Measurements from ENCODE around the gene A2M.
A peak's percentile ranks its signal among the peaks of the same experiment; 100 is the strongest.

The A2M gene

DNA sequence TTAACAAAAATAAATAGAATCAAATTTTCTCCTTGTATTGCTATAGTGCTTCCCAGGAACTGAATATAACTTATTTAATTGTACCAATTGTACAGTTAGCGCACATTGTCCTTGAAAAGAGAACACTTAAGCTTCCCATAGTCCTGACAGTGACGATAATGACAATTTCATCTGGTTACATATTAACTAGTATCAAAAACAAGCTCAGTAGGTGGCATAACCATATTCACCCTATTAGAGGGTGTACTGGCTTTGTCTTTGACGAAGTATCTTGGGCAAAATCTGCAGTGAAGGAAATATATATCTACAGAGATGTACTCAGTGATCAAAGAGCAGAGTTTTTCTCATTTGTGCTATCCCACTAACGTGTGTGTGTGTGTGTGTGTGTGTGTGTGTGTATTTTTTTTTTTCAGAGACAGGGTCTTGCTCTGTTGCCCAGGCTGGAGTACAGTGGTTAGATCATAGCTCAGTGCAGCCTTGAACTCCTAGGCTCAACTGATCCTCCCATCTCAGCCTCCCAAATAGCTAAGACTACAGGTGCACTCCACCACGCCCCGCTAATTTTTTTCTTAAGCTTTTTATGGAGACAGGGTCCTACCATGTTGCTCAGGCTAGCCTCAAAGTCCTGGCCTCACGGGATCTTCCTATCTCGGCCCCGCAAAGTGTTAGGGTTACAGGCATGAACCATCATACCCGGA lies 4.9 kb upstream of the A2M start:
- DNase-seq (ENCODE audit: low spot score): no peak

DNA sequence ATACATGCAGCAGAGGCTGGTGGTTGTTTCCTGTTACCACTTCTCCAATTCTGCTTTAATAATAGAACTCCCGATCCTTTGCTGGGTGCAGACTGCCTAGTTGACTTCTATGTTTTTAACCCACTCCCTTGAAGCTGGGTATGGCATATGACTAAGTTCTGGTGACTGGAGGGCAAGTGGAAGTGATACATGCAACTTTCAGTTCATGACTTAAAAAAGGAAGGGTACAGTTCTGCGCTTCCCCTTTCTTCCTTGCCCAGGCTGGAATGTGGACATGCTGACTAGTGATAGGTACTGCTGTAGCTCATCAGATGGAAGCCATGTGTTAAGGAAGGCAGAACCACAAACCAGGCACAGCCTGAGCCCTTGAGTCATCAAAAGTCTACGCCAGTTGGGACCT lies 2.4 kb upstream of the A2M start:
- DNase-seq (ENCODE audit: low spot score): peak; percentile 19

DNA sequence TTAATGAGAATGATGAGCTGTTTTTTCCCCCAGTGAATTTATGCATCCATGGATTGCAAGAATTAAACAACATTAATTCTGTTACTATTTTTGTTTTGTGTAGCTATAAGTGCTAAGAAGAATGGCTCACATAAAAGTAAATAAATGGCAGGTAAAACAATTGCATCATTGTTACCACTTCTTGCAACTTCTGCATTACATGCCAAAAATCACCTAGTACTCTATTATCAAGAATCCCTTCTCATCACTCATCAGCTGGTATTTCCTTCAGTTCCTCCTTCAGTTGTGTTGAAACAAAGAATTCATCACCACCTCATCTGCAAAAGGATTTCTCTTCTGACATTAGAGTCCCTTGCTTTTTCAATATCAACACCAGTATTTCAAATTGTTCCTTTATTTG lies 773 bp downstream of the A2M start:
- no peak for DNase-seq (ENCODE audit: low spot score)

DNA sequence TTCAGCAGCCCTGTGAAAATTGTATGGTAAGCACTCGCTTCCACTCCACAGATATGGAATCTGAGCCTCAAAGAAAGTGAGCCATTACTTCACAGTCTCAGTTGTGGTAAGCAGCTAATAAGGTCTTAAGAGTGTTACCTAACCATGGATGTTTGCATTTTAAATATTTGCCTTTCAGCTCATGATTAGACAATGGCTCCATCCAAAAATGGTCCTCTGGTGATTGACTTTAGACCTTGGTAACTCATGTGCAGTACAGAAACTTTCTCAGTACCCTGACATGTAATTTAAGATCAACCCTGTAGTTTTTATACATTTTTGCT lies 1.8 kb downstream of the A2M start:
- no peak for DNase-seq (ENCODE audit: low spot score)

DNA sequence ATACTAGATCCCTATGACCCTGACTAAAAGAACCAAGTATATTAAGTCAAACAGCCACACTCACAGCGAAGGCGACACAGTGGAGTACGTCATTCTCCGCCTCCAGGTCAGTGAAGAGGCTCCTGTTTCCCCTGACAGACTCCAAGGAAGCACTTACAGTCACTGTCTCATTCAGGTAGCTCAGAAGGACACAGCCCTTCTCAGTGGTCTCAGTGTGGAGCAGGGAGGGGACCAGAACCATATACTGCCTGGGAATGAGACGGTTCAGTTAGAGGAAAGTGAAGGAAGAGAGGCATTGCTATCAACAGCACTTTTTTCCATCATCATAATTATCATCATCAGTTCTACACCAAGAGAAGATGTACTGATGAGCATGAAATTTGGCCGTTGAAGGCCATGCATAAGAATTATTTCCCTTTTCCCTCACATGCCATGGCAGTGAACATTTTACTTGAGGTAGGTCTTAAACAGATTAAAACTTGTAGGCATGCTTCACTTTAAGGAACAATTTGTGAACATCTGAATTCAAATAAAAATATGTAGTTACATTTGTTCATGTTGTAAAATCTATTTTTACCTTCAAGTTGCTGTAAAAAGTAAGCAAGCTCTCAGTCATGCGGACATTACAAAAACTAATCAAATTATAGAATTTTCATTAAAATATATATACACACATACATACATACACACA lies 2.3 kb downstream of the A2M start:
- DNase-seq (ENCODE audit: low spot score): no peak

DNA sequence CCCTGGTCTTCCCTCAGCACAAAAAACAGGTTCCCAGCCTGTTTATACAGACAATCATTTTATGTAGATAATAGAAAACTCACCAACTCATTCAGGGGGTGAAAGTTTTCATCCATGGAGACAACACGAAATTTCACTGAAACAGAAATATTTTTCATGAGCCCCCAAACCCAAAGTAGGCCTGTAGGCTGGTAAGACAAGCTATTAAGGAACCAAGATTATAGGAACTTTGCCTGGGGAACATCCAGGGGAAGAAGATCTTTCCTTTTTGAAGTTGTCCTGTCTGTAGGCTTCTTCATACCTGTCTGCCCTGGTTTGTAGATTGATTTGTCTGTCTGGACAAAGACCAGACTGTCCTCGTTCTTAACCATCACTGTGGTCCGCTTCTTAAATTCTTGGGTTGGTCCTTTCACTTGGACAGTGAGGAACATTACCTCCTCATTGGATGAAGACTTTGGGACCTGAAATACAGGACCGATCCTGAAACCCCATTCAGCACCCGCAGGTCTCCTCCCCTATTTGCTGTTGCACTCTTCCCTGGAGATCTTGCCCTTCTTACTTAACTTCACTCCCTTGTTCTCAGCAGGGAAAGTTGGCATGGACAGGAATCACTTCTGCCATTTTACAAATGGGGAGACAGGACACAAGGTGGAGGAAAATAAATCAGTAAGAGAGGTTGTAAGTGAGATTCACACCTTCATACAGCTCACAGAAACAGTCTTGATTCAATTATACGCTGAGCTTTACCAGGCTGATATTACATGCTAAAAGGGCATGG lies 3.5 kb downstream of the A2M start:
- no peak for DNase-seq (ENCODE audit: low spot score)

DNA sequence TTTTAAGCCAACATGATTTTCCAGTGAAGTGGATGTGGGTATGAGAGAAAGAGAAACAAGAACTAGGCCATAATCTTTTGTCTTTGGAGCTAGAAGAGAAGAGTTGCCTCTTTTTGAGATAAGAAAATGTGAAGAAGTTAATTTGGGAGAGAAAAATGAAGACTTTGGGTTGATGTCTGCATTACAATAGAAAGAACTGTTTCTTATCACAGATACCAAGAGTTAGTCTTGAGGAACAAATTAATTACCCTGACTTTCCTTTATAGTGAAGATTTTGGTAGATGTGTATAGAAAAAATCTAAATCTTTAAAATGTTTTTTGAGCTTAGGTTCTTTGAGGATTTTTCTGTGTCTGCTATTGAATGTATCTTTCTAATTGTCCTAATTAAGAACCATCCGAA lies 4.2 kb downstream of the A2M start:
- DNase-seq (ENCODE audit: low spot score): no peak

DNA sequence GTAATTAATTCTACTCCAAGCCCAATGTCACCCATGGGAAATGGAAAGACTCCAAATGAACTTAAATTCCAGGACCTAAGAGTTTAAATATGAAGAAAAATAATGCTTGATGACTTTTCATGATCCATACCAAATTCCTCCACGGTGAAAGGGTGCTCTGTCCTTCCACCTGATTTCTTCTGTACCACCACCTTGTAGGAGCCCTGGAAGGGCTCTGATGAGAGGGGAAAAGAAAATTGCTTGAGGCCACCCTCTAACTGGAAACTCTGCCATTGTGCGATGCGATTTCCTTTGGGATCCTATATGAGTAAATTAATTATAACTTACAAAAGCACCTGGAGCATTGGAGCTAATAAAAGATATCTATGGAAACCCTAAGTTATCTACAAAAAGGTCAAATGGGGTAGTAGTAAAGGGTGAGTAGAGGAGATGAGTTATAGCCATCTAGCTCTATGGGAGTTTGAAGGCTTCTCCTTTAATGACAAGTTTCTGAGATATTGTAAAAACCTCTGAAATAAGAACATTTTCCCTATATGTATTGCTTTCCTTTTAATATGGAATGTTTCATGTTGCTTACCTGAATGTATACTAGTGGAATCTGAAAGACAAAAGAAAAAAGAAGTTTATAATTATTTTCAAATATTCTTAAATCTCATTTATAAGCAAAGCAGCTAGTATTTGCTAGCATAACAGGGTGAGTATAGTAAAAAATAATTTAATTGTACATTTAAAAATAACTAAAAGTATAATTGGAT lies 5.8 kb downstream of the A2M start:
- no peak for DNase-seq (ENCODE audit: low spot score)

DNA sequence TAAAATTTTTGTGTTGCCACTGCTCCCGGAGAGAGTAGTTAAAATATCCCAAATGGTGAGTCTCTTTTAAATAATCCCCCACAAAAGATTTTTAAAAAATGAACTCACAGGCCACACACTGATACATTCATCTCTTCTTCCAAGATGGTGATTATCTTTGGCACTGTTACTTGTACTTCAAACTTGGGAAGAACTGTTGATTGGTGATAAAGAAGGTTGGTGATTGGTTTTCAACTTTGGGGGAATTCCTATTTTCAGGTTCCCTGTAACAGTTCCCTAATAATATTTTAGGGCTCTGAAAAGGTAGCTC lies 6.6 kb downstream of the A2M start:
- no peak for DNase-seq (ENCODE audit: low spot score)

DNA sequence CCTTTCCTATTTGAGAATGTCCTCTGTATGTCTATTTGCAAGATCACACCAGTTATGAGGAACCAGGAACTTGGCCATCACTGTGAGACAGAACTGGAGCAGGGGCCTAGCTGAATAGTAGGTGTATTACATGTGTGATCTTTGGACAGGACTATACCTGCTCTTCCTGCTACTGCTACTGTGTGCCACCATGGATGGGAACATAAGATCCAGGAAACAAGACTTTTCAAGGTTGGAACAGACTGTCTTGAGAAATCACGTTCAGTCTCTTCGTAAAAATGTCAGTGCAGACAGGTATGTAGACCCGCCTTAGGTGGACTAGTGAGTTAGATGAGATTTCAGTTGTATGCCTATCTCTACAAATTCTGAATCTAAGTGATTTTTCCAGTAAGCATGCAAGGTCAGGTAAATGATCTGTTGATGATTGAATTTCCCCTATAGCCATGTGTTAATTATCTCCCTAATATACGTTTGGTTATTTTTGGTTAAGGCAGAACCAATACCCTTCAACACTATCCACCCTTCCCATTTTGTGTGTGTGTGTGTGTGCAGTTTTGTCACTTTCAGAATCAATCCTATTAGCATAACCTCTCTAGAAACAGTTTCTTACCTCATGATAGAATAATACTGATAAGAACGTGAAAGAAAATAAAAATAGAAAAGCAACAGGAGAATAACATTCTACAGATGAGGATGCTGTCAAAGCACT lies 7.1 kb downstream of the A2M start:
- DNase-seq (ENCODE audit: low spot score): no peak

DNA sequence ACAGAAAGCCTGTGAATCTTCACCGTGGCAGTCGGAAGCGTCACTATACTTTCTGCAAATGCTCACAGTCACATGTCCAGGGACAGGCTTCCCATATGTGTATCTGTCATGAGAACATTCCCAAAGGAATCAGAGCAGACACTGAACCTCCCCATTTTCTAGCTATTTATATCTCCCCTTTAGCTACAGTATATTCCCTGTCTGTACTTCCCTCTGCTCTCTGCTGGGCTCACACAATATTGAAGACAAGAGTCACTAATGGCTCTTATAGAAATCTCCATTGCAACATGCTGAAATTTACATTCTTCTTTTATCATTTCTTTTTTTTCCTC lies 8.2 kb downstream of the A2M start:
- DNase-seq (ENCODE audit: low spot score): no peak

DNA sequence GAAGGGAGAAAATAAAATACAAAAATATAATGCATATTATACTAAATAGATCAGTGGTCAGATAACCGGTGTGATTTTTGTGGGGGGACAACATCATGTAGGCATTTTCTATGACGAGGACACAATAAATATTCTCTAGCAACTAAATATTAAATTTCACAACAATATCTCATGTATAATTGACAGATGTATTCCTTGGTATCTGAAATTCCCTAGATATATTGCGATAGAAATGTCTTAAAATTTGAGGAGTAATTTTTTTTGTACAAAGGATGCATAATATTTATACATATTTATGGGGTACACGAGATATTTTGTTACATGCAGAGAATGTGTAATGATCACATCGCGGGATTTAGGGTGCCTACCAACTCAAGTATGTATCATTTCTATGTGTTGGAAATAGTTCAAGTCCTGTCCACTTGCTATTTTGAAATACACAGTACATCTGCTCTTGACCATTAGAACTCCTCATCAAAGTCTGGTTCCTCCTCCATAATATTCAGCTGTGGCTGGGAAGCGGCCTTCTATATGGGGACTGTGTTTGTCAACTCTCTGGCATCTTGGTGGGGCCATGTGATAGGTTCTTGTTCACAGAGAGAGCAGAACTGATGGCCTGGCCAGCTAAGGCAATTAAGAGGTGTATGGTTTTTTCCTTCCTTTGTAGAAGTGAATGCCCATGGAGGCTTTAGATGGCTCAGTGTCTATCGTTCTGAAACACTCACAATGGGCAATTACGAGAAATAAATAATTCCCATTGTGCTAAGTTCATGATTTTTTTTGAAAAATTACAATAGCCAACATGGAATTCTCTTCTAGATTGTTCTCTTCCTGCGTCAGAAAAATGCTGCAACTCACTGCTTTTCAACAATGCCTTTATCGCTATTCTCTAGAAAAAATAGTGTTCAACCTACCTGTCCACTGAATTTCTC lies 8.8 kb downstream of the A2M start:
- DNase-seq (ENCODE audit: low spot score): no peak

DNA sequence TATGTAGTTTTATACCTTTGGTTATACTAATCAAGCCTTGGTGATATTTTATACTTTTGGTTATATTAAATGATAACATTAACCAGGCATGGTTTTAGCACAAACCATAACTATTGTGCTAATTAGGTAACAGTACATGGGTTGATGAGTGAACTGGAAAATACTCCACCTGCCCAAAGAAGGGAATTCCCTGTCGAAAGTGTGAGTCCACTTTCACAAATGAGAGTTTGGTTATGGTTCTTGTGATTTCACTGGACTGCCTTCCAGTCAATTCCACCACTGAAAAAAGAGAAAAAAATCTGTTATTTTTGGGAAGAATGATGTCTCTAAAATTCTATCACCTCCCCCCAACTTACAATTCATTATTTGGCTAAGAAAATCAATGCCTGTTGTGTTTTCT lies 9.7 kb downstream of the A2M start:
- DNase-seq (ENCODE audit: low spot score): no peak

DNA sequence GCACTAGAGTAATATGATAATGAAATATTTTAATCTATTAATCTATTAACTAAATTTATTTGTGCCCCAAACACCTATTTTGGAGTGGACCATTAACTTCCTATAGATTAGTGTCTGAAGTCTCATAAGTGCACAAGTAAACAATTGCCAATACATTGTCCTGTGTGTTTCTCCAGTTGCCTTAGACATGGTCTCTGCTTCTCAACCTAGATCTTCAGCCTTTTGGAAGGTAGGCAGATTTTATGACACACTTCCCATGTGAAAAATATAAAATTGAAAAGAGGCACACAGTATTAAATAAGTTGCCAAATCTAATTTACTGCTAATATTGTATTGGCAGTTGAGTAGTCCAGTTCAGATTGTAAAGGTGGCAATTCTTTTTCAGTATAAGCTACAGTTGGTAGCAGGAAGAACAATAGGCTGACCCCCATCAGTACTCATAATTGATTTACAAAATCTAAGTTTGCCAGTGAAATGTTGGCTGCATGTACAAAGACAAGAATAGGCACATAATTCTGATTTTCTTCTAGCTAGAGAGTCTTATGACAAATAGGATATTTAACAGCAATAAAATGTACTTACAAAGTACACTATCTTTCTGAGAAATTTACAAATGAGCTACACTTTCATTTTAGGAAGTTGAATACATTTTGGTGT lies 10.8 kb downstream of the A2M start:
- DNase-seq (ENCODE audit: low spot score): no peak

DNA sequence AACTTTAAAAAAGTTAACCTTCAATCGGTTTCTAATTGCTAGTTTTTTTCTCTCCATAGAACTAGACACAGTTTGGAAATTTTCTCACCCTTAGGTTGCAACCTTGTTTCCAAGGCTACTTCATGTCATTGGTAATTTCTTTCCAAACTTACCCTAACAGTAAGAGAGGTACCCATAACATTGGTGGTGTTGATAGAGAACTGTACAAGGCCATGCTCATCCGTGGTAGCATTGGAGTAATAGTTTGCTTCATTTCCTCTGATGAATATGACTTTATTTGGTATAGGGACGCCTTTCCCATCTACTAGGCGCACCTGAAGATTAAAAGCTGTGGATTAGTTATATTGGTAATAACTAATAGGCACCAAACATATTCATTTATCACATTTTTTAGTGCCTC lies 11.6 kb downstream of the A2M start:
- DNase-seq (ENCODE audit: low spot score): no peak

DNA sequence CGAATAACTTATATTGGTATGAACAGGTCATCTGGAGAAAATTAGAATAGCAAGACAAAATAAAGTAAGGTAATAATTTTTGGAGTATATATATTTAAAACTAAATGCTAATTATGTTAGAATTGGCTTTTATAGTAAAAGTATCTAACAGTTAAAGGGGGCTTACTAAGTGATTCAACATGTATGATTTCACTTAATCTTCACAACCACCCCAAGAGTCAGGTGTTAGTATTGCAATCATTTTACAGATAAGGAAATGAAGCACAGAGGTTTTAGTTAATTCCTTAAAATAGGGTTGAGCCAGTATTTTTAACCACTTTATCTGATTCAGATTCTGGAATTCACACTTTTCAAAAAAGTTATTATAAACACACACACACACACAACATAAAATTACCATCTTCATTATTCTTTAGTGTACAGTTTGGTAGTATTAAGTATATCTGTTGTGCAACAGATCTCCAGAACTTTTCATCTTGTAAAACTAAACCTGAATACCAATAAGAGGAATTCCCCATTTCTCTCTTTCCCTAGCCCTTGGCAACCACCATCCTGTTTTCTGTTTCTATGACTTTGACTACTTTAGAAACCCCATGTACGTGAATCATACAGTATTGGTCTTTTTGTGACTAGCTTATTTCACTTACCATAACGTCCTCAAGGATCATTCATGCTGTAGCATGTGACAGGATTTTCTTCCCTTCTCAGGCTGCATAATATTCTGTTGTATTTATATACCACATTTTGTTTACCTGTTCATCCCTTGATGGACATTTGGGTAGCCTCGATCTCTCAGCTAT lies 12.5 kb downstream of the A2M start:
- DNase-seq (ENCODE audit: low spot score): no peak

DNA sequence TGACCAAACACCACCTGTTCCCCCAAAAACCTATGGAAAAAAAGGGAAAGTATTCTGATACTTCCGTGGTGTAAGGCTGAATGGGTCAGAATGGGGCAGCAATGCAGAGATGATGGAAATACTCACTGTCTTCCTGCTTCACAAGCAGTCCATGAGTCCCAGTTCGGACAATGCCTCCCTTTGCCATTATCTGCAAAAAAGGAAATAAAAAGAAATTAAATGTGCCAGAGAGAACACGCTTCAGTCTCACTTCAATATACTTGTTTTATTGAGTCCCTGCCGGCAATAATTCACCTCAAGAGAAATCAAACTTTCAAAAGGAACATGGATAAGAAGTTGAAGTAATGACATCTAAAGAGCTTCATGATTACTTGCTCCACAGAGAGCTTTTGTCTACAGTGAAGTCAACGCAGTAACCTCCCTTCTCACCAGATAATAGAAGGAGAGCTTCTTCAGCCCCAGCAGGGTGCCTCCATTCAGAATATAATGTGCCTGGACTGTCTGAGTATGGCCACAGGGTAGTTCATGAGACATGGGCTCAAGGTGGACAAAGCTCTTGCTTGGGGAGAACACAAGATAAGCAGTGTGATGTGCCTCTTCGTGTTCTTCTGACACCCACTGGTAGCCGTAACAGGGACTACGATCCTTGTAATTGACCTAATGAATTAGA lies 14.6 kb downstream of the A2M start:
- DNase-seq (ENCODE audit: low spot score): no peak

DNA sequence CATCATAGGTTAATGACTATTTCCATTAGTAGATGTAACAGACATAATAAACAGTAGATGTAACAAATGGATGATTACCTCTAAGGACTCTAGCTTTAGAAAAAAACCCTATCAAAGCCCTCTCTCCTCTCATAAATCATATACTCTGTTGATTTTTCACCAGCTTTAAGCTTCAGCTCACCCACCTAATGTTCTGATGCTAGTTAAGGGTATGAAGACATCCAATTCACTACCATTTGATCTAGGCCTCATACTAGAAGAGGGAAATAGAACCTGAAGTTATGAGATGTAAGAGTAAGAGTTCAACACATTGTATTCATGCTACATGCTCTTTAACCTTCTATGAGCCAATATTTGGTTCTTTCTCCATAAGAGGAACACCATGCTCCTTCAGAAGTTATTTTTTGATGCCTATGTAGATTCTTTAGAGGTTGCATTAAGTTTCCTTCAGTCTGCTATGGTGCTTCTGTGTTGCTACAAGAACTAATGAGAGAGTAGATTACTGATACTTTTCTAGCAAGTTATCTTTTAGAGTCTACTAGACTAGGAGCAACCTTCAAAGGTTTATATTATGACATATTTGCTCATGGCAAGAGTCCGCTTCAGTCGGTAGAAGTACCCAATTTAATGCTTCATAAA lies 16.0 kb downstream of the A2M start:
- DNase-seq (ENCODE audit: low spot score): no peak
